CD14-positive monocyte (primary cell): Measurements from ENCODE around the gene SGCA. TPM values are rescaled to one million over a fixed set of nuclear protein-coding genes. Genes with fewer than 3 reads are reported as not detected.

ENCODE experiments used
- DNase-seq, 3 donors: peaks; one replicate each; pipeline ENCODE4 v3.0.0-alpha.2; 2011 to 2022
- H2AFZ ChIP-seq: 2 replicates; pipeline ENCODE4 v1.6.0; 2012; ENCODE audit warnings: mild to moderate bottlenecking, low read depth, low read length, inconsistent platforms; ENCODE audit not compliant: insufficient read depth, poor library complexity, severe bottlenecking
- H3K27ac ChIP-seq, 2 donors: 1 replicate in 1 of 2; 2 replicates in 1 of 2; pipeline ENCODE4 v1.5.1; 2012 to 2013; ENCODE audit warnings: low read length in 2 of 2, control low read depth in 1 of 2, inconsistent platforms in 1 of 2, low read depth in 1 of 2, mild to moderate bottlenecking in 1 of 2
- H3K27me3 ChIP-seq, 2 donors: one replicate each; pipeline versions ENCODE4 v1.6.0 to v1.6.1; 2011 to 2013; ENCODE audit warnings: low read length in 2 of 2; ENCODE audit not compliant: control insufficient read depth in 2 of 2, insufficient read depth in 2 of 2
- H3K36me3 ChIP-seq, 2 donors: replicated peaks in 1 of 2; 1 replicate in 1 of 2; 2 replicates in 1 of 2; pipeline versions ENCODE4 v1.5.1 to v1.6.1; 2012 to 2013; ENCODE audit warnings: low read length in 2 of 2, control low read depth in 1 of 2, inconsistent platforms in 1 of 2, mild to moderate bottlenecking in 1 of 2; ENCODE audit not compliant: insufficient read depth in 2 of 2, control insufficient read depth in 1 of 2
- H3K4me1 ChIP-seq, 2 donors: 1 replicate in 1 of 2; 2 replicates in 1 of 2; pipeline versions ENCODE4 v1.5.1 to v1.6.1; 2012 to 2013; ENCODE audit warnings: low read length in 2 of 2, control low read depth in 1 of 2, inconsistent platforms in 1 of 2, mild to moderate bottlenecking in 1 of 2, moderate library complexity in 1 of 2; ENCODE audit not compliant: insufficient read depth in 2 of 2, control insufficient read depth in 1 of 2
- H3K4me2 ChIP-seq: replicated peaks from 2 replicates; pipeline ENCODE3; 2012; ENCODE audit warnings: low read length, moderate library complexity, mild to moderate bottlenecking; ENCODE audit not compliant: poor library complexity, severe bottlenecking; ENCODE audit errors: extremely low read depth
- H3K4me3 ChIP-seq, 3 experiments: fragments of 200-600 bp in 1 of 3; sonication (generic) in 1 of 3; replicated peaks in 1 of 3; 1 replicate in 2 of 3; 2 replicates in 1 of 3; pipeline ENCODE4 v1.5.1; 2011 to 2013; ENCODE audit warnings: low read length in 3 of 3, mild to moderate bottlenecking in 3 of 3, control low read depth in 2 of 3, low read depth in 2 of 3, inconsistent platforms in 1 of 3, moderate library complexity in 1 of 3
- H3K79me2 ChIP-seq: 2 replicates; pipeline ENCODE4 v1.6.0; 2012; ENCODE audit warnings: mild to moderate bottlenecking, control low read depth, inconsistent platforms, low read length, moderate library complexity; ENCODE audit not compliant: insufficient read depth
- H3K9ac ChIP-seq: 2 replicates; pipeline ENCODE4 v1.6.0; 2017; ENCODE audit warnings: low read length, mild to moderate bottlenecking; ENCODE audit not compliant: insufficient read depth, poor library complexity, severe bottlenecking
- H3K9me3 ChIP-seq, 2 donors: replicated peaks in 1 of 2; 1 replicate in 1 of 2; 2 replicates in 1 of 2; pipeline versions ENCODE4 v1.5.1 to v1.6.1; 2012 to 2013; ENCODE audit warnings: low read length in 2 of 2, control low read depth in 1 of 2; ENCODE audit not compliant: control insufficient read depth in 1 of 2, insufficient read depth in 1 of 2
- H4K20me1 ChIP-seq: 2 replicates; pipeline ENCODE4 v1.6.0; 2012; ENCODE audit warnings: mild to moderate bottlenecking, low read length, control low read depth, moderate library complexity; ENCODE audit not compliant: insufficient read depth
- H3K27ac Mint-ChIP-seq, 7 donors: one replicate each; pipeline ENCODE4 v1.8.0; 2020; ENCODE audit warnings: mild to moderate bottlenecking in 7 of 7, mixed read lengths in 7 of 7, moderate library complexity in 6 of 7, inconsistent platforms in 2 of 7
- H3K27me3 Mint-ChIP-seq, 3 donors: one replicate each; pipeline ENCODE4 v1.8.0; 2021 to 2022; ENCODE audit warnings: low read depth in 3 of 3, mild to moderate bottlenecking in 3 of 3, mixed read lengths in 3 of 3, moderate library complexity in 3 of 3, inconsistent platforms in 1 of 3
- H3K36me3 Mint-ChIP-seq, 2 donors: one replicate each; pipeline ENCODE4 v1.8.0; 2020; ENCODE audit warnings: mixed read lengths in 2 of 2, inconsistent platforms in 1 of 2, mild to moderate bottlenecking in 1 of 2
- H3K4me1 Mint-ChIP-seq: one replicate; pipeline ENCODE4 v1.8.0; 2020; ENCODE audit warnings: mild to moderate bottlenecking, mixed read lengths
- H3K4me3 Mint-ChIP-seq, 2 donors: one replicate each; pipeline ENCODE4 v1.8.0; 2020; ENCODE audit warnings: mild to moderate bottlenecking in 2 of 2, mixed read lengths in 2 of 2, moderate library complexity in 1 of 2
- H3K9me3 Mint-ChIP-seq, 7 donors: one replicate each; pipeline ENCODE4 v1.8.0; 2020 to 2022; ENCODE audit warnings: mixed read lengths in 7 of 7, mild to moderate bottlenecking in 6 of 7, moderate library complexity in 6 of 7, inconsistent platforms in 2 of 7
- WGBS: methylation state at CpG from one replicate; pipeline ENCODE4 v1.1.5; 2013; ENCODE audit warnings: missing lambda C conversion rate; ENCODE audit not compliant: insufficient coverage; 5-methylcytosine and 5-hydroxymethylcytosine counted together
- intact Hi-C, 2 donors: fragments of 100-400 bp; cut with micrococcal nuclease; formaldehyde crosslinking; loops; one replicate each; pipeline versions ENCODE4 v1.15.0 to v1.15.1; 2023
- polyA plus RNA-seq, 3 donors: library from polyadenylated mRNA; depleted of rRNA in 1 of 3; unstranded in 2 of 3; stranded (reverse) in 1 of 3; fragments of 300-500 nt in 2 of 3; fragments of >200 nt in 1 of 3; fragmentation: Illumina TruSeq in 2 of 3; gene quantifications; 1 replicate in 2 of 3; 2 replicates in 1 of 3; pipeline ENCODE4 v1.2.3, GENCODE V29; 2012 to 2021
- TF ChIP-seq, protein P1 (sequence below): fragments of 200-600 bp; IDR thresholded peaks from one replicate; pipeline ENCODE4 v1.8.0; 2022; ENCODE audit warnings: antibody characterized with exemption, mild to moderate bottlenecking

The SGCA gene
- polyA plus RNA-seq, 3 donors = 0.27 to 0.89 (median 0.53) TPM

DNA sequence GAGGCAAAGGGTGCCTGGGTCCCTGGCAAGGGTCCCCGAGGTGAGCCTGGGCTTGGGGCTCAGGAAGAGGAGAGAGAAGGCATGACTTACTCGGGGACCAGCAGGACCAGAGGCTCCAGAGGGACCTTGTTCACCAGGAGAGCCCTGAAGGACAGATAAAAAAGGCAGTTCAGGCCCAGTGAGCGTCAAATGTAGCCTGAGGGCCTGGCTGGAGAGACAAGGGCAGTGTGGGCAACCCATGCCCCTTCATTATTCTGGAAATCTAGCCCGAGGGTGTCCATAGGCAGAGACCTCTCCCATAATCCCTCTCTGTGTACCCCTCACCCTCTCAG is 21.6 kb downstream of the SGCA start:
- intact Hi-C loops = no loop called here
- no peak overlapping the region for H3K27ac ChIP-seq
- TF ChIP-seq, protein P1, sequence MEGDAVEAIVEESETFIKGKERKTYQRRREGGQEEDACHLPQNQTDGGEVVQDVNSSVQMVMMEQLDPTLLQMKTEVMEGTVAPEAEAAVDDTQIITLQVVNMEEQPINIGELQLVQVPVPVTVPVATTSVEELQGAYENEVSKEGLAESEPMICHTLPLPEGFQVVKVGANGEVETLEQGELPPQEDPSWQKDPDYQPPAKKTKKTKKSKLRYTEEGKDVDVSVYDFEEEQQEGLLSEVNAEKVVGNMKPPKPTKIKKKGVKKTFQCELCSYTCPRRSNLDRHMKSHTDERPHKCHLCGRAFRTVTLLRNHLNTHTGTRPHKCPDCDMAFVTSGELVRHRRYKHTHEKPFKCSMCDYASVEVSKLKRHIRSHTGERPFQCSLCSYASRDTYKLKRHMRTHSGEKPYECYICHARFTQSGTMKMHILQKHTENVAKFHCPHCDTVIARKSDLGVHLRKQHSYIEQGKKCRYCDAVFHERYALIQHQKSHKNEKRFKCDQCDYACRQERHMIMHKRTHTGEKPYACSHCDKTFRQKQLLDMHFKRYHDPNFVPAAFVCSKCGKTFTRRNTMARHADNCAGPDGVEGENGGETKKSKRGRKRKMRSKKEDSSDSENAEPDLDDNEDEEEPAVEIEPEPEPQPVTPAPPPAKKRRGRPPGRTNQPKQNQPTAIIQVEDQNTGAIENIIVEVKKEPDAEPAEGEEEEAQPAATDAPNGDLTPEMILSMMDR = no peak
- Mint-ChIP-seq H3K27me3 (peaks cover 5 to 14% (median 9%) of the 10 kb centered on the region in 3 donors), H3K4me1 (peaks cover 30% of the 10 kb centered on the region), H3K27ac (no peak overlapping the region), H3K36me3 (peaks cover 0 to 2% of the 10 kb centered on the region in 2 donors), H3K9me3 (peaks cover 0 to 2% (median 0%) of the 10 kb centered on the region in 7 donors), H3K4me3 (no peak overlapping the region)
- H4K20me1 ChIP-seq = no peaks in the 10 kb centered on the region
- no peaks in the 10 kb centered on the region for H3K27me3 ChIP-seq
- H3K9me3 ChIP-seq = no peaks in the 10 kb centered on the region
- peaks cover 27 to 34% of the 10 kb centered on the region in 2 donors for H3K4me1 ChIP-seq
- WGBS = 100% methylated on average over 3 of the region's 4 CpGs
- no peak overlapping the region for H3K4me3 ChIP-seq
- H3K79me2 ChIP-seq = no peaks in the 10 kb centered on the region
- H3K36me3 ChIP-seq = no peaks in the 10 kb centered on the region
- no peak overlapping the region for H3K4me2 ChIP-seq
- no peak overlapping the region for H3K9ac ChIP-seq
- H2AFZ ChIP-seq = no peak overlapping the region
- no peak for DNase-seq

DNA sequence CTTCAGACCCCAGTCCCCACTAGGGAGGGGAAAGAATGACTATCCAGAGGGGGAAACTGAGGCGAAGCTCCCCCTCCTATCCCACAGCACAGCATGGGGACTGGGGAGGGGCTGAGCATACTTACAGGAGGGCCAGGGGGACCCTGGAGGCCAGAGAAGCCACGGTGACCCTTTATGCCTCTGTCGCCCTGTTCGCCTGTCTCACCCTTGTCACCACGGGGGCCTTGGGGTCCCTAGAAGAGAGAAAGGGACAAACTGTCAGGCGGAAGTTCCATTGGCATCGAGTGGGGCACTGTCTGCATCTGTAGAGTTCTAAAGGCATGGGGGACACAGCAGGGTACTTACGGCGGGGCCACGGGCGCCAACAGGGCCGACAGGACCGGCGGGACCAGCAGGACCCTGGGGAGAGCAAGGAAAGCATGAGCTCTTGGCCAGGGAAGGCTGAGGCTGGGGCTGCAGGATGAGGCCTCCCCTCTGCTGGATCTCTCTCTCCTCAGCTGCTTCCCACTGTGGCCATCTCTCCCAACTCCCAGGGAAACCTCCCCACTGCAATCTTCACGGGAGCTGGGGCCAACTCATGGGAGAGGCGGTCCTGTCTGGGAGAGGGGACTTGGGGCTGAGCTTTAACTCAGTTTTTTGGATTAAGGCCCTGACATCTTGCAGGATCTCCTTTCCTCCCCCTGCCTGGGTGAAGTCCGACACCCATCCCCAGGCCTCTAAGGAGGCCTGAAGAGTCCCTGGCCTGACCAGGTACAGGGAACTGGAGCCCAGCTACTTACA is 22.1 kb downstream of the SGCA start:
- H3K36me3 Mint-ChIP-seq = peaks cover 0 to 2% of the 10 kb centered on the region in 2 donors
- no peak overlapping the region for H3K4me3 Mint-ChIP-seq
- peaks cover 25 to 28% of the 10 kb centered on the region in 2 donors for H3K4me1 ChIP-seq
- H3K9me3 Mint-ChIP-seq = peaks cover 0 to 2% (median 0%) of the 10 kb centered on the region in 7 donors
- H3K4me3 ChIP-seq = no peak overlapping the region
- H2AFZ ChIP-seq = no peak overlapping the region
- no peak for DNase-seq
- no peak overlapping the region for H3K27ac ChIP-seq
- intact Hi-C loops = no loop called here
- H3K36me3 ChIP-seq = no peaks in the 10 kb centered on the region
- H3K9ac ChIP-seq = no peak overlapping the region
- H3K4me2 ChIP-seq = no peak overlapping the region
- no peaks in the 10 kb centered on the region for H4K20me1 ChIP-seq
- WGBS = 95% methylated on average over 12 of the region's 17 CpGs
- H3K9me3 ChIP-seq = no peaks in the 10 kb centered on the region
- H3K27me3 Mint-ChIP-seq = peaks cover 7 to 14% (median 9%) of the 10 kb centered on the region in 3 donors
- H3K27ac Mint-ChIP-seq = no peak overlapping the region
- no peaks in the 10 kb centered on the region for H3K27me3 ChIP-seq
- no peaks in the 10 kb centered on the region for H3K79me2 ChIP-seq
- H3K4me1 Mint-ChIP-seq = peaks cover 27% of the 10 kb centered on the region
- TF ChIP-seq, protein P1 = no peak
